Activated B cell treated with CpG ODN at 0.5 μM for 24 hours (primary cell): ENCODE data around the gene CAT. TPM values are rescaled to one million over a fixed set of nuclear protein-coding genes. Genes with fewer than 3 reads are reported as not detected.

Experiments
- ATAC-seq: fragments of 200-7000 bp; cut with Tn5 transposase; one replicate; pipeline ENCODE4 v1.10.0; 2021; ENCODE audit warnings: low read depth, mild to moderate bottlenecking, moderate library complexity
- CTCF ChIA-PET: fragments of 350-600 bp; sonication (Branson Sonifier 250); formaldehyde crosslinking; loops from one replicate; lab custom pipeline; 2021; ENCODE audit warnings: antibody characterized with exemption; lab: Charles Lee
- POLR2A ChIA-PET: fragments of 350-600 bp; sonication (Branson Sonifier 250); formaldehyde crosslinking; loops from one replicate; lab custom pipeline; 2021; ENCODE audit warnings: antibody characterized with exemption; lab: Charles Lee
- DNase-seq: peaks from one replicate; pipeline ENCODE4 v3.0.0; 2022
- H3K27ac Mint-ChIP-seq: one replicate; pipeline ENCODE4 v1.8.0; 2020; ENCODE audit warnings: mixed read lengths
- H3K27me3 Mint-ChIP-seq: one replicate; pipeline ENCODE4 v1.8.0; 2021; ENCODE audit warnings: mixed read lengths
- H3K36me3 Mint-ChIP-seq: one replicate; pipeline ENCODE4 v1.8.0; 2021; ENCODE audit warnings: low read depth, mixed read lengths
- H3K4me1 Mint-ChIP-seq: one replicate; pipeline ENCODE4 v1.8.0; 2021; ENCODE audit warnings: mixed read lengths
- H3K4me3 Mint-ChIP-seq: one replicate; pipeline ENCODE4 v1.8.0; 2020; ENCODE audit warnings: mild to moderate bottlenecking, mixed read lengths
- H3K9me3 Mint-ChIP-seq: one replicate; pipeline ENCODE4 v1.8.0; 2020; ENCODE audit warnings: mixed read lengths
- intact Hi-C: fragments of 100-400 bp; cut with micrococcal nuclease; formaldehyde crosslinking; loops from one replicate; pipeline ENCODE4 v1.15.1; 2024
- total RNA-seq: library from RNA; stranded (reverse); gene quantifications from 2 replicates; pipeline ENCODE4 v1.2.3, GENCODE V29; 2022
- TF ChIP-seq, protein P1 (sequence below): fragments of 200-600 bp; IDR thresholded peaks from one replicate; pipeline ENCODE4 v1.8.0; 2022; ENCODE audit warnings: antibody characterized with exemption, mild to moderate bottlenecking

Gene CAT
- total RNA-seq, 1 donor from 2014 or later: 81.2 TPM

- ChIA-PET POLR2A (no interaction called here), CTCF (no interaction called here)
- H3K4me3 Mint-ChIP-seq: no peak overlapping the region
- no peak overlapping the region for H3K27ac Mint-ChIP-seq
- peaks cover 88% of the 10 kb centered on the region for H3K36me3 Mint-ChIP-seq
- peaks cover 4% of the 10 kb centered on the region for H3K9me3 Mint-ChIP-seq
- intact Hi-C loops: loop anchor here (10.0 kb wide), 1 partner anchor 286 kb away; no protein-coding TSS in a partner anchor
- TF ChIP-seq, protein P1, sequence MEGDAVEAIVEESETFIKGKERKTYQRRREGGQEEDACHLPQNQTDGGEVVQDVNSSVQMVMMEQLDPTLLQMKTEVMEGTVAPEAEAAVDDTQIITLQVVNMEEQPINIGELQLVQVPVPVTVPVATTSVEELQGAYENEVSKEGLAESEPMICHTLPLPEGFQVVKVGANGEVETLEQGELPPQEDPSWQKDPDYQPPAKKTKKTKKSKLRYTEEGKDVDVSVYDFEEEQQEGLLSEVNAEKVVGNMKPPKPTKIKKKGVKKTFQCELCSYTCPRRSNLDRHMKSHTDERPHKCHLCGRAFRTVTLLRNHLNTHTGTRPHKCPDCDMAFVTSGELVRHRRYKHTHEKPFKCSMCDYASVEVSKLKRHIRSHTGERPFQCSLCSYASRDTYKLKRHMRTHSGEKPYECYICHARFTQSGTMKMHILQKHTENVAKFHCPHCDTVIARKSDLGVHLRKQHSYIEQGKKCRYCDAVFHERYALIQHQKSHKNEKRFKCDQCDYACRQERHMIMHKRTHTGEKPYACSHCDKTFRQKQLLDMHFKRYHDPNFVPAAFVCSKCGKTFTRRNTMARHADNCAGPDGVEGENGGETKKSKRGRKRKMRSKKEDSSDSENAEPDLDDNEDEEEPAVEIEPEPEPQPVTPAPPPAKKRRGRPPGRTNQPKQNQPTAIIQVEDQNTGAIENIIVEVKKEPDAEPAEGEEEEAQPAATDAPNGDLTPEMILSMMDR: no peak
- DNase-seq: no peak
- H3K4me1 Mint-ChIP-seq: no peaks in the 10 kb centered on the region
- ATAC-seq: no peak
- no peaks in the 10 kb centered on the region for H3K27me3 Mint-ChIP-seq
Observed at GRCh38 chr11:34461215-34461614, 22.5 kb downstream of the CAT start.

DNA sequence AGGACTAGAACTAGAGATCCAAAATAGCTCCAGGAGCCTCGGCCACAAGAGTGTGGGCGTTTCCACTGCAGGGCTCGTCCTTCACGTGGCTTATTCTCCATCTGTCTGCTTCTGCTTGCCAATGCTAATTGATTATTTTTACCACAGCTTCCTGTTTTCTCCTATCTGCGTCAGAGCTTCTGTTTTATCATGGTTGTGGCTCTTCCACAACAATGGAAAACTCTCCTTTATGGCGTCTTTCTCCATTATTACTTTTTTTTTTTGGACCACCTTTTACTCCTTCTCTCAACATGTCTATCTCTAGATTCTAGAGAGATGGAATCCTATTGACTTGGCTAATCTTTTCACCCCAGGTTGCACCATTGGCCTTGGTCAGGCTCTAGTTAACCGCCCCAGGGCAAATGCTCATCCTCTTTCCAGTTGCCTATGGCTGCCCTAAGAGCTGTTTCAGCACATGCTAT is 25.9 kb downstream of the CAT start:
- DNase-seq (no peak), ATAC-seq (no peak)
- no peak overlapping the region for H3K4me3 Mint-ChIP-seq
- H3K27me3 Mint-ChIP-seq: no peaks in the 10 kb centered on the region
- intact Hi-C loops: loop anchor here (10.0 kb wide), 1 partner anchor 290 kb away; no protein-coding TSS in a partner anchor
- TF ChIP-seq, protein P1: no peak
- ChIA-PET POLR2A (no interaction called here), CTCF (no interaction called here)
- no peaks in the 10 kb centered on the region for H3K4me1 Mint-ChIP-seq
- H3K36me3 Mint-ChIP-seq: peaks cover 85% of the 10 kb centered on the region
- peaks cover 11% of the 10 kb centered on the region for H3K9me3 Mint-ChIP-seq
- no peak overlapping the region for H3K27ac Mint-ChIP-seq

DNA sequence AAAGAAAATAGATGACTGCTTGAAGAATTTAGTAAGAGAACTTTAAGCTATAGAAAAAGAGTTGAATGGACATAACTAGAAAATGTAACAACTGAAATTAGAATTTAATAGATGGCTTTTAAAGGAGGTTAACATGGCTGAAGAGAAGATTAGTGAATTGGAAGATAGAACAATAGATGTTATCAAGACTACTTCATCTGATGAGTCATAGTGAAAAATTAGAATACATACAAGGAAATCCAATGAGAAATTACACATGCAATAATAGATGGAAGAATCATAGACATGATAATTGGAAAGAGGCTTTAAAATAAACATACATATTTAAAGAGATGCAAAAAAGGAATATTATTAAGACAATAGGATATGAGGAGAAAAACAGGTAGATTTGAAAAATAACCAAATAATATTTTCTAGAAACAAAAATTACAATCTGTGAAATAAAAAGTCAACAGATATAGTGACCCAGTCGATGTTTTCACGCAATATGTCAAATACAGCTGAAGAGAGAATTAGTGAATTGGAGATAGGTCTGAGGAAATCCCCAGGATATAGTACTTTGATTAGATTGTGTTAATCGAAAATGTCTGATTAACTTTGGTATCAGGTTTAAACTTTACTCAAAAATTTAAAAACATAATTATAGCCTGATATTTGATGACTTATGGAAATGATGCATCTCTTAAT is 28.2 kb downstream of the CAT start:
- CTCF ChIA-PET: interaction anchor here (1.5 to 2.3 kb wide), 5 partner anchors 12 to 470 kb away, joined by 7 to 10 read pairs (median 8); no protein-coding TSS in a partner anchor
- POLR2A ChIA-PET: no interaction called here
- no peaks in the 10 kb centered on the region for H3K4me1 Mint-ChIP-seq
- ATAC-seq (no peak), DNase-seq (no peak)
- no peak overlapping the region for H3K4me3 Mint-ChIP-seq
- peaks cover 88% of the 10 kb centered on the region for H3K36me3 Mint-ChIP-seq
- intact Hi-C loops: loop anchor here (10.0 kb wide), 1 partner anchor 292 kb away; no protein-coding TSS in a partner anchor
- H3K27ac Mint-ChIP-seq: no peak overlapping the region
- TF ChIP-seq, protein P1: no peak
- H3K9me3 Mint-ChIP-seq: peaks cover 11% of the 10 kb centered on the region
- H3K27me3 Mint-ChIP-seq: no peaks in the 10 kb centered on the region

- peaks cover 11% of the 10 kb centered on the region for H3K9me3 Mint-ChIP-seq
- ATAC-seq: peak; percentile 66
- H3K4me3 Mint-ChIP-seq: no peak overlapping the region
- no peaks in the 10 kb centered on the region for H3K4me1 Mint-ChIP-seq
- no peak overlapping the region for H3K27ac Mint-ChIP-seq
- intact Hi-C loops: loop anchor here (1.0 to 10.0 kb wide), 5 partner anchors 30 to 471 kb away; partner anchors contain the start of gene CAT
- ChIA-PET POLR2A (no interaction called here), CTCF (interaction anchor here (0.9 to 2.3 kb wide), 12 partner anchors 10 to 660 kb away, joined by 3 to 10 read pairs (median 6); no protein-coding TSS in a partner anchor)
- peaks cover 90% of the 10 kb centered on the region for H3K36me3 Mint-ChIP-seq
- H3K27me3 Mint-ChIP-seq: no peaks in the 10 kb centered on the region
- TF ChIP-seq, protein P1: no peak
- DNase-seq: no peak
Observed at GRCh38 chr11:34468209-34468841, 29.6 kb downstream of the CAT start.

- H3K4me1 Mint-ChIP-seq: no peaks in the 10 kb centered on the region
- POLR2A ChIA-PET: no interaction called here
- ATAC-seq (no peak), DNase-seq (no peak)
- peaks cover 54% of the 10 kb centered on the region for H3K36me3 Mint-ChIP-seq
- intact Hi-C loops: no loop called here
- H3K27ac Mint-ChIP-seq: no peak overlapping the region
- no peaks in the 10 kb centered on the region for H3K27me3 Mint-ChIP-seq
- no peaks in the 10 kb centered on the region for H3K9me3 Mint-ChIP-seq
- no peak overlapping the region for H3K4me3 Mint-ChIP-seq
- TF ChIP-seq, protein P1: no peak
- CTCF ChIA-PET: no interaction called here
Observed at GRCh38 chr11:34473603-34474169, 35.0 kb downstream of the CAT start.
